NCI-H524 treated with DMSO at 0.1 percent for 48 hours (cell line): ENCODE data around the gene SERPINA9.

Experiments
- DNase-seq: peaks from one replicate; lab custom pipeline; 2025; lab: John Stamatoyannopoulos, UW

Gene SERPINA9

DNA sequence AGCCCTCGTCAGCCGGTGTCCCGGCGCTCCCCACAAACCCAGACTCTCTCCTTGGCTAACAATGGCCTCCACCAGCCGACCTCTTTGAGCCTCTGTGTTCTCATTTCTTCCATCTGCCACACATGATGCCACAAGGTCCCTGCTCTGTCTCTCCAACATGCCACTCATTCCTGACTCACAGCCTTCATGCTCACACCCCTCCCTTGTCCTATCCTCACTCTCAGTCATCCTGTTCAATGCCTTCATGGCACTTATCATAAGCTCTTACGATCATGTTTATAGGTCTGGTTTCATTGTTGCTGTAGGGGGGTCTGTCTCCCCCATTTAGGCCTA lies 13.8 kb downstream of the SERPINA9 start:
- DNase-seq = no peak

DNA sequence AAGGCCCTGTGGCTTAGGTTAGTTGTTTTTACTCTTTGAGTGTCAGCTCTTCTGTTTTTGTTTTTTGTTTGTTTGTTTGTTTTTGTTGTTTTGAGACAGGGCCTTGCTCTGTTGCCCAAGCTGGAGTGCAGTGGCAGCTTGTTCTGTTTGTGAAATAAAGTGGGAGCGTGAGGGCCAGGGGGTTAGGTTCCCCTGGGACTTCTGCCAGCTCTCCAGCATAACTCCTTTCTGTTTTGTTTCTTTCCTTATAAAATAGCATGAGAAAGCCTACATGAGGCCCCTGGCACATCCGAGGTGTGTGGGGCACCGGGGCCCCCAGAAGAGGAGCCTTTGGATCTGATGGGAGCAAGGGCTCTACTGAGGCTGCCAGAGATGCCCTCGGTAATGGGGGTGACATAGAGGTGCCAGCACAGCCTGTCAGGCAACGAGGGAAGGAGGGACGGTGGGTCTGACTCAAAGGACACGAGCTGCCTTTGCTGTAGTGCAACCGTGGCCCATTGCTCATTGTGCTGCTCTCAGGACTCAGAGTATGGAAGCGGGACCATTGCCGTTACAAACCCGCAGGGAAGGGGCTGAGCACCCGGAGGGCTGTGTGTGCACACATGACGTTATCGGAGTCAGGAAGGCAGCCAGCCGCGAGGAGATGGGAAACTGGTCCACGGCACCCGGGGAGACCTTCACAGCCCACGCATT lies 14.3 kb downstream of the SERPINA9 start:
- DNase-seq = no peak

DNA sequence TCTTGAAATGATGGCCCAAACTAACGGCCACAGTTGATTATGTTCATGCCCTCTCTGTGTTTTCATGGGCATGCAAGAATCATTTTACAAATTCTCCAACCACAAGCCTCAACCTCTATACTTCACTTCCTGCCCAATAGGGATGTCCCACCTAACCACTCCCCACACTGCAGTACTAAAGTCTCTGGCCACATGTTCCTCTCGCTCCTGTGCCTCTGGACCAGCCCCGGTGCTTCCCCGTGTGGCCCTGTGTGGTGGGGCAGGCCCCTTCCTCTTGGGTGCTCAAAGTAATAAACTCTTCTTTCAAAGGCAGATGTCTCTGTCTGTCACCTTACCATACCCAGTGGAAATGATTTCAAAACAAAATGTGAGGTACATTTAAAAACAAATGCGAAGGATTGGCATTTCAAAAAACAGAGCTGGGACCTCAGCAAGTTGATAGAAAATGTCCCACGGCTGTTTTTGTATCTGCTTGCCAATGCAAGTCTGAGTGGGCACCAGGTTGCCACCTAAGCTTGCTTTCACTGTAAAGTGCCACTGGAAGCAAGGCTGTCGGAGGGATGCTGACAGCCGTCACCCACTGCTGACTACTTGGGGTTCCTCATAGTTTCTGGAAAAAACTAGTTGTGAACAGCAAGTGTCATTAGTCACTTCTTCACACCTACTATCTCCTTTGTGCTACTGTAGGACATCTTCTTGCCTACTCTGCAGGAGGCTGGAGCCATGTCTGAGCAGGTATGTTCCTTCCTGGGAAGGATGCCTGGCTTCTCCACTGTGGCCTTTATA lies 15.2 kb downstream of the SERPINA9 start:
- DNase-seq = no peak

DNA sequence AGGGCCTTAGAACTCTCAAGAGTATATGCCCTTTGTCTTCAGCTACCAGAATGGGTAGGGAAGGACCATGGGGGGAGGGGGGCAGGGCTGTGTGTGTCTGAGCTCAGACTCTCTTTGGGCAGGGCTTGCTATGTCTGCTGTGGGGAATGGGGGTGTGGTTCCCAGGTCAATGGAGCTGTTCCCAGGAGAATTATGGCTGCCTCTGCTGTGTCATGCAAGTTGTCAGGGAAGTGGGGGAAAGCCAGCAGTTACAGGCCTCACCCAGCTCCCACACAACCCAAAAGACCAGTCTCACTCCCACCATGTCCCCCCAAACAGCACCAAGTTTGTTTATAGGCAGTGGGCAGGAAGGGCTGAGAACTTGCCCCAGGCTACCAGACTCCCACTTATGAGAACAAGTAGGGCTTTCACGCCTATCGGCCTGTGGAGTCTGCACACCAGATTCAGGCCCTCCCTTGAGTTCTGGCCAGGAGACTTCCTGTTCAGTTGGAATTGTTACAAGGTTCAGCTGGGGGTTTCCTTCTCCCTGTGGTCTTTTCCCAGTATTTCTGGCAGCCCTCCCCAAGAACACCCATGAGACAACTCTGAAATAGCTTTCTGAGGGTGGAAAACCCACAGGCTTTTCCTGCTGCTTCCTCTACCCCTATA lies 17.3 kb downstream of the SERPINA9 start:
- no peak for DNase-seq

DNA sequence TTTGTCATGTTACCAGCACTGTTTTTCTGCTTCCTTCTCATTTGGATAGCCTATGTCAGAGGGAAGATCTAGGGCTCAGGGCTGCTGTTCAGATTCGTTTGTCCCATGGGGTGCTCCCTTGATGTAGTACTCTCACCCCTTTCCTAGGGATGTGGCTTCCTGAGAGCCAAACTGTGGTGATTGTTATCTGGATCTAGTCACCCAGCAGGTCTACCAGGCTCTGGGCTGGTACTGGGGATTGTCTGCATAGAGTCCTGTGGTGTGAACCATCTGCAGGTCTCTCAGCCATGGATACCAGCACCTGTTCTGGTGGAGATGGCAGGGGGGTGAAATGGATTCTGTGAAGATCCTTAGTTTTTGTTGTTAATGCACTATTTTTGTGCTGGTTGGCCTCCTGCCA lies 17.9 kb downstream of the SERPINA9 start:
- DNase-seq = no peak

GRCh38 chr14:94455928-94456327 lies 20.1 kb downstream of the SERPINA9 start:
- DNase-seq = no peak

DNA sequence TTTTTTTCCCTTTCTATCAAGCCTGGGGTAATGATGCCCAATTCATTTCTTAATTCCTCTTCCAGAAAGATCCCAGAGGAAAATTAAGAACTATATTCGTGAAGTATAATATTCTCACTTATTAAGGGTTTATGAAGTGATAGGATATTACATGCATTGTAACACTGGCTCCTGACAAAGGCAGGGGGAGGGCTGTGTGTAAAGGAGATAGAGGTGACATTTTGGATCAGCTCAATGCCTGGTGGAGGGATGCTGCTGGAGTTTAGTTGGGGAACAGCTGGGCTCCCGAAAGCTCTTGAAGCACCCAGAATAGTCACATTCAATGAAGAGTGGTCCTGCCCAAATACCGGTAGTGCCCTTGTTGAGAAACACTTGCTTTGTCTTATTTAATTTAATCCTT lies 24.2 kb downstream of the SERPINA9 start:
- no peak for DNase-seq

GRCh38 chr14:94451091-94451771 lies 24.8 kb downstream of the SERPINA9 start:
- no peak for DNase-seq

- DNase-seq = no peak
Observed at GRCh38 chr14:94450722-94451090, 25.3 kb downstream of the SERPINA9 start.

- peak; percentile 42 for DNase-seq
Observed at GRCh38 chr14:94449930-94450329, 26.1 kb downstream of the SERPINA9 start.

DNA sequence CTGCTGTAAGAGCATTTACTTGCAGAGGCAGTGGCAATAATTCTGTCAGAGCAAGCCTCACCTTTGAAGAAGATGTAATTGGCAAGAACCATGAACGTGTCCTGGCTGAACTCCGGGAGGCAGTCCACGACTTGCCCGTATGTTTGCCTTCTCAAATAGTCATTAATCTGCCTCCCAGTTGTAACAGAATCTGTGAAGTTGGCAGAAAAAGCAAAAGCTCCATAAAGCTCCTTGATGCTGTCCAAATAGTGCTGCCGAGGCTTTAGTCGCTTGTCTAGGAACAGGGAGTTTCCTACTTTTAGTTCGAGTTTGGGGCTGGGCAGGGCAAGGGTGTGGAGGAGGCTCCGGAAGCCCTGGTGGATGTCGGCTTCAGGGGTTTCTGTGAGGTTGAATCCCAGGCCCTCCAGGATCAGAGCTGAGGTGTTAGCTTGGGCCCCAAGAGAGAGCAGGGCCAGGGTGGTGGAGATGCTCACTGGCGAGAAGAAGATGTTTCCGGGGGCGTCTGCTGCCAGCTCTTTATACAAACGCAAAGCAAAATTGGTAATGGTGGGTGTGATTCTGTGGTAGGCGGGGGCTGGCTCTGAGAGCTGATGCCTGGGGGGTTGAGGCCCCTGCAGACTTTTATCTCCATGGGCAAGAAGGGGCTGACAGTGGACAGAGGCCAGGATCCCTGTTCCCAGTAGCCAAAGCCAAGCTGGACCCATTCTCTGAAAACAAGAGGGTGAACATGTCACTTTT lies 27.8 kb downstream of the SERPINA9 start:
- no peak for DNase-seq

GRCh38 chr14:94447206-94447605 lies 28.8 kb downstream of the SERPINA9 start:
- no peak for DNase-seq

GRCh38 chr14:94446126-94446525 lies 29.9 kb downstream of the SERPINA9 start:
- DNase-seq = no peak

DNA sequence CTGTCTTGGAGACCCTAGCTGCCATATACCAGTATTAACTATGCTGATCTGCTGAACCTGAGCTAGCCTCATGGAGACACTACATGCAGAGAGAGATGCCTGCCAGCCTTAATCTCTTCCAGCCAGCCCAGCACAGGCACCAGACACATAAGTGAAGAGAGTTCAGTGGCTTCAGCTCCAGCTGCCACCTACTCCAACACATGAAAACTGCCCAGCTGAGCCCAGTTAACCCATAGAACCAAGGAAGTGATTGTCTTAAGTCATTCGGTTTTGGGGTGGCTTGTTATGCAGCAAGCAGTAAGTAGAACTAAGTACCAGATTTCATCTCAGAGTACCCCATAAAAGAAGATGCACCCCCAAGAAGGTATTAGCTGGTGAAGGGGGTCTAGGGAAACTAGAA lies 31.0 kb downstream of the SERPINA9 start:
- DNase-seq = no peak

DNA sequence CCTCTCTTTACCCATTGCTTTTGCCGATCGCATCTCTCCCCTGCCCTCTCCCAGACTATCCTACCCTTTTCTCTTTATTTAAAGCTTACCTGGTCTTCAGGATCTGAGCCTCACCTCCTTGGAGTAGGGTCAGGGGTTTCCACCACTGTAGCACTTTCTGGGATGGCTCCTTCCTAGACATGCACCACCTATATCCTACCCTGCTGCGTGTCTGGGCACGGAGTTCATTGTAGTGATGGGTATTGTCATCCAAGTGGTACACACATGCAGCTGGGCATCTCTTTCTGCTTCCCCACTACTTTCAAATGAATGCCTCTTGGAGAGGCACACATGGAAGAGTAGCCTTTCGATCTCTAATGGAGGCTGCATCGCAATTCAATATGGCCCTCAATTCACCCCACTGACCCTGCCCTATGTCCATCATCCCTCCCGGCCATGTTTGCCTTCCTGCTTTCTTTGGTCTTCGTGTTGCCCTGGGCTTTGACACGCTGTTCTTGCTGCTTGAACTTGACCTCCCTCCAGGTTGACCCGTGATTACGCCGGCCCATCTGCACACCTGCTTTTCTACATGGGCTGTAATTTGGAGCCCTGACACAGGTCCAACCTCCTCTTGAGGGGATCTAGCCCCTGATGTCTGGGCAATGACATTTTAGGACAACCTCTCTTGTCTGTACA lies 34.3 kb downstream of the SERPINA9 start:
- DNase-seq = no peak

- DNase-seq = no peak
Observed at GRCh38 chr14:94441130-94441529, 34.9 kb downstream of the SERPINA9 start.

- DNase-seq = no peak
Observed at GRCh38 chr14:94439453-94440057, 36.4 kb downstream of the SERPINA9 start.

GRCh38 chr14:94428610-94429009 lies 47.4 kb downstream of the SERPINA9 start:
- no peak for DNase-seq

DNA sequence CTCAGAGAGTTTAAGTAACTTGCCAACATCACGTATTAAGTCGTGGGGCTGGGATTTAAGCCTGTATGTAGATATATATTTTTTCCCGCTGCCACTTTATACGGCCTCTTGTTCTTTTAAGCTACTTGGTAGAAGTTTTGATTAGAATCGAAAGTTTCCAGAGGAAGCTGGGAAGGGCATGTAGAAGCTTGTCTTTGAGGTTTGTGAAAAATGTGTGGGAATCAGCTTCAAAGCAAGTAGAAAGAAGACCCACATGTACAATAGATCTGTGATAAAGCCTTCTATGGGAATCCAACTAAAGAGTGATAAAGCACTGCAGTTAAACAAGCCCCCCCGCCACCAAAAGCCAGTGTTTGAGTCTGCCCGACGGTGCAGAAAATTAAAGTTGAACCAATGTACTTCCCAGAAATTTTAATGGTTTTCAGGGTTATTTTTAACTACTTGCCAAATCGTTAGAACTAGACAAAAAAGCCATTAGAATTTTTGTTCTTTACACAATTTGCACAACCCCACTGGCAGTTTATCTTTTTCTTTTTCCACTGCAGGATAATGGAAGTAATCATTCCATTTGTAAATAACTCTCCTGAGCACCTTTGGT lies 48.9 kb downstream of the SERPINA9 start:
- DNase-seq = no peak

DNA sequence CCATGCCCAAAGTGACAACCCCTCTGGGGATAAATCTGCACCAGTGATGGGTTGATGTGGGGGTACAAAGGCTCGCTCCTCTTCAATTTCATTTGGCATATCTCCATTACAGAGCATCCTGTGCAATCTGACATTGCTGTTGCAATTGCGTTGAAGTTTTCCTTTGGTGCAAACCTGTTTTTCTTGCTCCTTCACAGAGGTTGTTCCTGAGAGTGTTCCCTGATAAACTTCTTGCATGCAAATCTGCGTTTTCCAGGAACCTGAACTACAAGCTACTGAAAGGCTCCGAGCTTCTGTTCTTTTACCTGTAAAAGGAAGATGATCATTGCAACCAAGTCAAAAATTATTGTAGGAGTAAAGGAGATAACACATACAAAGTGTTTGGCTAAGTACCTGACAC lies 49.5 kb downstream of the SERPINA9 start:
- DNase-seq = no peak

DNA sequence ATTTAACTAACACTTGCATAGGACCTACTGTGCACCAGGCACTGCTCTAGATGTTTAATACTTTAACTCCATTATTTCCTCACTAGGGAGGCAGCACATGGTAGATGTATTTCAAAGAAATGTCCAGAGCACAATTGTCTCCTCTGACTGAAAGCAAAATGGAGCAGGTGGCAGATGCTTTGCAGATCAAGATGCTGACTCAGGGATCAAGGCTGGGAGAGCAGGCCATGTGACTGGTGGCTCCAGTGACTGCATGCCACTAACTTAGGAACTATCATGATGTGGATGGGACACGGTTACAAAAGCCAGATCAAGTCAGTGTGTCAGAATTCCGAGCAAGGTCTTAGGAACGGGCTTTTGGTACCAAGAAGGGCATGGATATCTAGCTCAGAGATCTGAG lies 51.6 kb downstream of the SERPINA9 start:
- no peak for DNase-seq
